H1 (cell line): ENCODE measurements around the gene FHIT. TPM values are rescaled to one million over a fixed set of nuclear protein-coding genes. Genes with fewer than 3 reads are reported as not detected.

ENCODE experiments used
- CTCF ChIA-PET: fragments of 300-600 bp; sonication (Branson Sonifier 250); formaldehyde crosslinking; loops from one replicate; lab custom pipeline; 2021; ENCODE audit not compliant: partially characterized antibody; lab: Charles Lee
- POLR2A ChIA-PET: fragments of 300-600 bp; sonication (Branson Sonifier 250); formaldehyde crosslinking; loops from one replicate; lab custom pipeline; 2021; ENCODE audit warnings: inconsistent platforms; ENCODE audit not compliant: partially characterized antibody; lab: Charles Lee
- DNase-seq, 2 experiments: peaks; one replicate each; pipeline versions ENCODE4 v3.0.0 to v3.0.0-alpha.2; 2010 to 2022; ENCODE audit warnings: low spot score in 2 of 2, low read depth in 1 of 2, mixed read lengths in 1 of 2
- FAIRE-seq: peaks from 2 replicates; lab custom pipeline; 2011; peaks lifted over from hg19 to GRCh38; lab: Jason Lieb, UNC
- H2AFZ ChIP-seq: 2 replicates; pipeline ENCODE4 v1.8.1; 2012; ENCODE audit warnings: low read length, inconsistent platforms
- H2AK5ac ChIP-seq: 2 replicates; pipeline ENCODE4 v1.6.1; 2013; ENCODE audit warnings: low read depth, low read length
- H2BK120ac ChIP-seq: replicated peaks from 2 replicates; pipeline ENCODE3; 2013; ENCODE audit warnings: low read depth, low read length, inconsistent platforms
- H2BK12ac ChIP-seq: 2 replicates; pipeline ENCODE4 v1.6.1; 2013; ENCODE audit warnings: low read depth, low read length
- H2BK15ac ChIP-seq: 2 replicates; pipeline ENCODE4 v1.6.1; 2013; ENCODE audit warnings: low read length
- H2BK20ac ChIP-seq: 2 replicates; pipeline ENCODE4 v1.6.1; 2013; ENCODE audit warnings: low read length
- H2BK5ac ChIP-seq: 2 replicates; pipeline ENCODE4 v1.6.1; 2013; ENCODE audit warnings: low read depth, low read length
- H3K14ac ChIP-seq: 2 replicates; pipeline ENCODE4 v1.6.1; 2013; ENCODE audit warnings: inconsistent platforms; ENCODE audit not compliant: insufficient read length
- H3K18ac ChIP-seq: 2 replicates; pipeline ENCODE4 v1.6.1; 2013; ENCODE audit warnings: low read length; ENCODE audit errors: extremely low read depth
- H3K23ac ChIP-seq: 2 replicates; pipeline ENCODE4 v1.6.1; 2013; ENCODE audit warnings: inconsistent platforms; ENCODE audit not compliant: insufficient read length
- H3K23me2 ChIP-seq: 2 replicates; pipeline ENCODE4 v1.6.1; 2013; ENCODE audit warnings: low read depth, low read length
- H3K27ac ChIP-seq: 2 replicates; pipeline ENCODE4 v1.6.1; 2011; ENCODE audit warnings: low read depth, low read length, inconsistent platforms
- H3K27me3 ChIP-seq, 4 experiments: replicated peaks in 1 of 4; 1 replicate in 1 of 4; 2 replicates in 3 of 4; pipeline versions ENCODE4 v1.6.1 to v1.8.1; 2011 to 2013; ENCODE audit warnings: low read length in 3 of 4, mild to moderate bottlenecking in 3 of 4, inconsistent platforms in 2 of 4, mixed read lengths in 2 of 4, moderate library complexity in 1 of 4; ENCODE audit not compliant: control insufficient read depth in 3 of 4, insufficient read depth in 3 of 4; ENCODE audit errors: extremely low read depth in 1 of 4
- H3K36me3 ChIP-seq, 4 experiments: 2 replicates each; pipeline versions ENCODE4 v1.6.1 to v1.8.1; 2011 to 2013; ENCODE audit warnings: mild to moderate bottlenecking in 4 of 4, low read length in 3 of 4, moderate library complexity in 2 of 4, control low read depth in 1 of 4, inconsistent platforms in 1 of 4; ENCODE audit not compliant: insufficient read depth in 4 of 4, control insufficient read depth in 2 of 4
- H3K4ac ChIP-seq: replicated peaks from 2 replicates; pipeline ENCODE3; 2013; ENCODE audit warnings: low read length, low read depth, mixed read lengths, inconsistent platforms; ENCODE audit not compliant: insufficient read length
- H3K4me1 ChIP-seq, 4 experiments: replicated peaks in 1 of 4; 1 replicate in 1 of 4; 2 replicates in 3 of 4; pipeline versions ENCODE4 v1.6.1 to v1.8.1; 2011 to 2013; ENCODE audit warnings: low read length in 3 of 4, inconsistent platforms in 2 of 4, mixed read lengths in 1 of 4; ENCODE audit not compliant: insufficient read depth in 4 of 4, control insufficient read depth in 3 of 4
- H3K4me2 ChIP-seq, 2 experiments: 2 replicates each; pipeline versions ENCODE4 v1.6.1 to v1.8.1; 2011 to 2013; ENCODE audit warnings: low read depth in 2 of 2, low read length in 2 of 2, control low read depth in 1 of 2, inconsistent platforms in 1 of 2, mild to moderate bottlenecking in 1 of 2; ENCODE audit not compliant: insufficient read depth in 1 of 2
- H3K4me3 ChIP-seq, 4 experiments: fragments of 200-600, 300-600 bp in 1 of 4; sonication (generic), shearing (Covaris generic), sonication (Bioruptor Twin) in 1 of 4; 2 replicates each; pipeline versions ENCODE4 v1.5.1 to v1.8.1; 2011 to 2016; ENCODE audit warnings: low read length in 4 of 4, low read depth in 3 of 4, control low read depth in 2 of 4, inconsistent platforms in 2 of 4, mild to moderate bottlenecking in 2 of 4, mixed read lengths in 1 of 4, moderate library complexity in 1 of 4; ENCODE audit not compliant: insufficient read depth in 2 of 4; ENCODE audit errors: extremely low read depth in 1 of 4
- H3K56ac ChIP-seq: replicated peaks from 2 replicates; pipeline ENCODE3; 2013; ENCODE audit warnings: low read depth, mild to moderate bottlenecking, mixed read lengths, low read length, inconsistent platforms; ENCODE audit not compliant: insufficient read length
- H3K79me1 ChIP-seq: 2 replicates; pipeline ENCODE4 v1.6.1; 2013; ENCODE audit warnings: low read depth, low read length, control low read depth
- H3K79me2 ChIP-seq, 2 experiments: 2 replicates each; pipeline versions ENCODE4 v1.6.1 to v1.8.1; 2012 to 2013; ENCODE audit warnings: low read length in 2 of 2, mild to moderate bottlenecking in 2 of 2, inconsistent platforms in 1 of 2; ENCODE audit not compliant: insufficient read depth in 2 of 2, control insufficient read depth in 1 of 2
- H3K9ac ChIP-seq, 4 experiments: replicated peaks in 1 of 4; 1 replicate in 1 of 4; 2 replicates in 3 of 4; pipeline versions ENCODE4 v1.6.1 to v1.8.1; 2011 to 2013; ENCODE audit warnings: low read depth in 3 of 4, low read length in 3 of 4, control low read depth in 2 of 4, mild to moderate bottlenecking in 2 of 4, moderate library complexity in 2 of 4, inconsistent platforms in 1 of 4; ENCODE audit errors: extremely low read depth in 1 of 4
- H3K9me3 ChIP-seq, 2 experiments: 2 replicates each; pipeline versions ENCODE4 v1.6.1 to v1.8.1; 2012 to 2013; ENCODE audit warnings: mild to moderate bottlenecking in 2 of 2, moderate library complexity in 2 of 2, control low read depth in 1 of 2, inconsistent platforms in 1 of 2, low read depth in 1 of 2, low read length in 1 of 2, mixed read lengths in 1 of 2; ENCODE audit not compliant: insufficient read depth in 2 of 2
- H4K20me1 ChIP-seq, 2 experiments: replicated peaks in 1 of 2; 2 replicates each; pipeline versions ENCODE3 to v1.8.1; 2011 to 2013; ENCODE audit warnings: inconsistent platforms in 2 of 2, low read length in 2 of 2, mild to moderate bottlenecking in 1 of 2; ENCODE audit not compliant: insufficient read depth in 2 of 2, control insufficient read depth in 1 of 2
- H4K5ac ChIP-seq: 2 replicates; pipeline ENCODE4 v1.6.1; 2013; ENCODE audit warnings: low read length, low read depth, mixed read lengths, inconsistent platforms; ENCODE audit not compliant: insufficient read length
- H4K8ac ChIP-seq: 2 replicates; pipeline ENCODE4 v1.8.0; 2013; ENCODE audit warnings: mild to moderate bottlenecking, moderate library complexity, low read length, inconsistent platforms; ENCODE audit not compliant: insufficient read depth; ENCODE audit errors: extremely low read depth
- H4K91ac ChIP-seq: replicated peaks from 2 replicates; pipeline ENCODE3; 2013; ENCODE audit warnings: low read length, mixed read lengths, inconsistent platforms; ENCODE audit not compliant: insufficient read length
- CBX5 ChIP-seq: fragments of 300-800, 300-1000 bp; sonication (generic); IDR thresholded peaks from 2 replicates; pipeline ENCODE4 v1.7.1; 2016; ENCODE audit warnings: antibody characterized with exemption, low read length, low read depth
- POLR2A ChIP-seq, 2 experiments: IDR thresholded peaks; 1 replicate in 1 of 2; 2 replicates in 1 of 2; pipeline ENCODE4 v1.6.1; 2011; ENCODE audit warnings: low read depth in 2 of 2, low read length in 2 of 2, mild to moderate bottlenecking in 2 of 2; ENCODE audit errors: control extremely low read depth in 1 of 2
- WGBS, 2 experiments: shearing (Covaris generic) in 1 of 2; methylation state at CpG; one replicate each; pipeline versions ENCODE4 v1.1.6 to v1.1.7; 2013 to 2015; ENCODE audit warnings: low lambda C conversion rate in 2 of 2, mixed read lengths in 2 of 2, inconsistent platforms in 1 of 2, low coverage in 1 of 2, missing lambda C conversion rate in 1 of 2; ENCODE audit not compliant: insufficient replicate concordance in 2 of 2, insufficient coverage in 1 of 2, insufficient read length in 1 of 2; ENCODE audit errors: extremely low coverage in 1 of 2, missing lambda C conversion rate in 1 of 2; 5-methylcytosine and 5-hydroxymethylcytosine counted together
- polyA plus RNA-seq, 7 experiments: library from polyadenylated mRNA; depleted of rRNA in 3 of 7; stranded (reverse) in 5 of 7; unstranded in 2 of 7; fragments of >200 nt in 5 of 7; fragments of 200-250 nt in 2 of 7; gene quantifications; 1 replicate in 5 of 7; 2 replicates in 1 of 7; 4 replicates in 1 of 7; pipeline versions ENCODE4 v1.2.1 to v1.2.3, GENCODE V29; 2011 to 2013; ENCODE audit warnings: missing spikeins in 2 of 7, mixed read lengths in 2 of 7
- total RNA-seq: library from RNA; stranded (reverse); fragmentation: NEBNext Ultra II Directional; extraction: Animal tissue kit (Norgen Biotek cat#: 25700); gene quantifications from 2 replicates; pipeline ENCODE4 v1.2.1, GENCODE V29; 2021

The FHIT gene
- total and polyA plus RNA-seq, 2 of the 8 experiments (the other 6 are each of a cell fraction or from before 2014, with no cell fraction given) = 1.2 to 3.2 TPM

DNA sequence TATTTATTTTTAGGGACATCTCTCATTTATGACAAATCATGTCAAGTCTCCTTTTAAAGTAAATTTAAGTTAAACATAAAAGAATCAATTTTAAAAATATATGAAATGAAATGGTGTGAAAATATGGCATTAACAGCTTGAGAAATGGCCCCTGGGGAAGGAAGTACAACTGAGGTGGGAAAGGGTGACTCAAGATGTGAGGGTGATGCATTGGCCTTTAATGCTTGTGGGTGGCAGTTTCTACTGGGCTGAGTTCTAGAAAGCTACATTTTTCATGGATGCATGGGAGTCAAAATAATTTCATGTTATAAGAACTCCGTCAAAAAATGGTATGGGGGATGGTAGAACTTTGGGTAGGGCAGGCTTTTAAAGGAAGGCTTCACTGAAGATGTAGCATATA is 1492.6 kb downstream of the FHIT start:
- Histone ChIP-seq H3K9me3 (no peaks in the 10 kb centered on the region), H2AK5ac (no peak overlapping the region), H2BK20ac (no peak overlapping the region), H3K23ac (no peak overlapping the region), H3K4me3 (no peak overlapping the region), H3K4me2 (no peak overlapping the region; a peak in 1 of 4 replicates), H2BK5ac (no peak overlapping the region), H3K4ac (no peak overlapping the region), H4K91ac (no peak overlapping the region), H2BK12ac (no peak overlapping the region), H3K79me2 (no peaks in the 10 kb centered on the region), H3K9ac (no peak overlapping the region), H3K27ac (no peak overlapping the region), H3K14ac (no peak overlapping the region), H4K8ac (no peak overlapping the region), H3K4me1 (peaks cover 0 to 5% (median 0%) of the 10 kb centered on the region in 4 experiments; a peak in 1 of 7 replicates), H2BK120ac (no peak overlapping the region), H4K5ac (no peak overlapping the region), H2AFZ (no peak overlapping the region), H3K36me3 (no peaks in the 10 kb centered on the region), H3K56ac (no peak overlapping the region), H3K18ac (no peak overlapping the region), H3K23me2 (no peaks in the 10 kb centered on the region), H2BK15ac (no peak overlapping the region), H4K20me1 (no peaks in the 10 kb centered on the region), H3K27me3 (peaks cover 0 to 2% (median 0%) of the 10 kb centered on the region in 4 experiments; a peak in 2 of 7 replicates), H3K79me1 (no peaks in the 10 kb centered on the region)
- CTCF ChIA-PET = no interaction called here
- FAIRE-seq (no peak), DNase-seq (no peak)
- POLR2A ChIA-PET = no interaction called here
- WGBS, 2 experiments = 89% methylated on average over 1 of the region's 1 CpG; no CpG with 5 or more reads in 1 of the 2 experiments
- TF ChIP-seq POLR2A (IDR thresholded peaks at IDR 0.05; ENCODE audit: control extremely low read depth in 1 of 2, low read depth in 2 of 2, low read length in 2 of 2) = no peak
- TF ChIP-seq CBX5 = no peak
